T-helper 2 cell treated with Interferon-gamma antibody and Interleukin-4, amounts not matched to agents 5 μg/mL and 100 μg/mL, for 36 hours (primary cell): ENCODE results near the gene AQP12A.

Experiments
- DNase-seq: peaks from one replicate; pipeline ENCODE4 v3.0.0; 2021; ENCODE audit warnings: low spot score
- H3K27ac Mint-ChIP-seq: one replicate; pipeline ENCODE4 v1.8.0; 2021; ENCODE audit warnings: mild to moderate bottlenecking, mixed read lengths
- H3K27me3 Mint-ChIP-seq: one replicate; pipeline ENCODE4 v1.8.0; 2021; ENCODE audit warnings: low read depth, mixed read lengths
- H3K36me3 Mint-ChIP-seq: one replicate; pipeline ENCODE4 v1.8.0; 2021; ENCODE audit warnings: low read depth, mixed read lengths
- H3K4me1 Mint-ChIP-seq: one replicate; pipeline ENCODE4 v1.8.0; 2021; ENCODE audit warnings: low read depth, mixed read lengths
- H3K4me3 Mint-ChIP-seq: one replicate; pipeline ENCODE4 v1.8.0; 2022; ENCODE audit warnings: mild to moderate bottlenecking, moderate library complexity, mixed read lengths
- H3K9me3 Mint-ChIP-seq: one replicate; pipeline ENCODE4 v1.8.0; 2021; ENCODE audit warnings: mixed read lengths

Gene AQP12A

DNA sequence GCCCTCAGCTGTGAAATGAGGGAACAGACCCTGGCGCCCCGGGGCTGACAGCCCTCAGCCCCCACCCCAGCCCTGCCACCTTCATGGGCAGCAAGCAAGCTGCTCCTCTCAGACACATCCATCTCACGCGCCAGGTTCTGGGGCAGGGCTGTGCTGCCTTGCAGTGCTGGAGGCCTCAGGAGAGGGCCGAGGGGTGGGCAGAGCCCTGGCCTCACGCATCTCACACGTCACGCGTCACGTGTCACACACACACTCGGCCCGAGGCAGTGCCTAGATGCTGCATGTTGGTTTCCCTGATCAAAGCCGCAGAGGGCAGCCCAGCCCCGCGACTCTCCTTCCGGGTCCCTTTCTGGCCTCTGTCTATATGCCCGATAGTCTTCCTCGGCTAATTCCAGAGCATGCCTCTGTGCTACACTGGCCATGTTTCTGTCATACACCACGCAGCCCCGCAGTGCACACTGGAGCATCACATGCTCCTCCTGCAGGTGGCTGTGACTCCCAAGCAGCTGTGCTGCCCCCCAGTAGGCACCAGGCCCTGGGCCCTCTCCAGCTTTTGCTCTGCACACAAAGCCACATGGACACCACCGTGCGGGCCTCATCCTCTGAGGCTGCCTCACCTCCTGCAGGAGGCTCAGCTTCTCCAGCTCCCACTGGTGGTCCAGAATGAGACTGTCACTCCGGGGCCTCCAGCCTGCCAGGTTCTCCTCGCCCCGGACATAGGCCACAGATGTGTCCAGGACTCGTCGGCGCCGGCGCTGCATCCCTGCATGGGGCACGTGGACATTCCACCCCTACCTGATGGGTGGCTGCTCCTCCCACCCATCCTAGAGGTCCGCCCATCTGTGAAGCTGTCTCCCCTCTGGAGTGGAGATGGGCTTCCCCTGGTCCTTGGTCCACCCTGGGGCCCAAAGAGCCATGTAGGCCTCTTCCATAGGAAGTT, 31.4 kb downstream of the AQP12A start:
- no peak for DNase-seq
- Mint-ChIP-seq H3K36me3 (no peaks in the 10 kb centered on the region), H3K4me1 (no peaks in the 10 kb centered on the region), H3K9me3 (no peaks in the 10 kb centered on the region), H3K27ac (no peak overlapping the region), H3K27me3 (no peaks in the 10 kb centered on the region), H3K4me3 (no peak overlapping the region)

DNA sequence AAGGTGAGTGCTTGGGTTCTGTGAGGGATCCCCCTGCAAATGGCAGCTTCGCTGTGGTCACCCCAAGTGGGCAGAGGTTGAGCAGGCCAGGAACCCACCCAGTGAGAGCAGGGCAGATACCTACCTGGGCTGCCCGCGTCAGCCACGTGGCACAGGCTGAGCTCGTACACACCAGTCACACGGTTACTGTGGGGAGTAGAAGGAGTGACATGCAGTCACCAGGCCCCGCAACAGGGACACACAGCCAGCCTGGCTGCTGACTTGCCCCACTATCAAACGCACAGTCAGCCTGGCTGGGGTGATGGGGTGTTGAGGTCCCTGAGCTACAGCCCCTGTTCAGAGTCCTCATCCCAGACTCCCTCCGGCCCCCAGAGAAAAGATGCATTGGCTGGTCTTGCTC, 32.2 kb downstream of the AQP12A start:
- Mint-ChIP-seq H3K36me3 (no peaks in the 10 kb centered on the region), H3K27ac (no peak overlapping the region), H3K4me3 (no peak overlapping the region), H3K9me3 (no peaks in the 10 kb centered on the region), H3K27me3 (no peaks in the 10 kb centered on the region), H3K4me1 (no peaks in the 10 kb centered on the region)
- no peak for DNase-seq

DNA sequence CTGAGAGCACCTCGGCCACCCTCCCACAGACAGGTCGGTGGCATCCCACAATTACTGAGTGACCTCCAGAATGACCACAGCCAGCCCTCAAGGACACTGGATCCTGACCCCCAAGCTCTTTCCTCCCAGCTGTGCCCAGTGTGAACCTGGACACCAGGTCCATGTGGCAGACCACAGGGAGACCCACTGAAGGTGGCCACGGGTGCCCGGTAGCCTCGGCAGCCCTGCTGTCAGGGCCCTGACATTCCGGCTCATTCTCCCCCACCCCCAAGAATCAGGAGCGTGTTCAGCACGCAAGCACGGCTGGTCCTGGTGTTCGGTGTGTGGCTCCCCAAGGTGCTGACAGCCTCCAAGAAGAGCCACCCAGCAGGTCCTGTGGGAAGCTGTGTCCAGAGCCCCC, 32.8 kb downstream of the AQP12A start:
- no peak overlapping the region for H3K4me3 Mint-ChIP-seq
- H3K36me3 Mint-ChIP-seq: no peaks in the 10 kb centered on the region
- no peak for DNase-seq
- H3K27ac Mint-ChIP-seq: no peak overlapping the region
- no peaks in the 10 kb centered on the region for H3K4me1 Mint-ChIP-seq
- no peaks in the 10 kb centered on the region for H3K27me3 Mint-ChIP-seq
- no peaks in the 10 kb centered on the region for H3K9me3 Mint-ChIP-seq

DNA sequence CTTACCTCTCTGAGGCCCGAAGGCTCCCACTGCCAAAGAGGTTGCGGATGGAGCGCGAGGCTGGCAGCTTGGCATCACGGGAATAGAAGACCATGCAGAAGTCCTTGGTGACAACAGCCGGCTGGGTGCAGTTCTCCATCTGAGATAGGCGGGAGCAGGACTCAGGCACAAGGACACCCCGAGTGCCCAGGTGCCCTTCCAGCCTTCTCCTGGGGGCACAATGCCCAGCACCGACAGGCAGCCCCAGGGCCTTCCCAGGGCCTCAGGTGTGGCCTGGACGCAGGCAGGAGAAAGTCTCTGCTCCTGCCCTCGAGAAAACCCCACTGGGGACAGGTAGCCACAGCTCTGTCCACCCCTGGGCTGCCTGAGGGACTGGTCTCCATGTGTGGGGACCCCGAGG, 33.6 kb downstream of the AQP12A start:
- Mint-ChIP-seq H3K27ac (no peak overlapping the region), H3K36me3 (no peaks in the 10 kb centered on the region), H3K4me1 (no peaks in the 10 kb centered on the region), H3K4me3 (no peak overlapping the region), H3K9me3 (no peaks in the 10 kb centered on the region), H3K27me3 (no peaks in the 10 kb centered on the region)
- DNase-seq: no peak

- DNase-seq: no peak
- no peak overlapping the region for H3K27ac Mint-ChIP-seq
- no peaks in the 10 kb centered on the region for H3K36me3 Mint-ChIP-seq
- no peaks in the 10 kb centered on the region for H3K9me3 Mint-ChIP-seq
- no peaks in the 10 kb centered on the region for H3K27me3 Mint-ChIP-seq
- no peaks in the 10 kb centered on the region for H3K4me1 Mint-ChIP-seq
- H3K4me3 Mint-ChIP-seq: no peak overlapping the region
These were observed 34.0 kb downstream of the AQP12A start for GRCh38 chr2:240725671-240726070.

GRCh38 chr2:240726876-240727275, 35.2 kb downstream of the AQP12A start:
- H3K9me3 Mint-ChIP-seq: no peaks in the 10 kb centered on the region
- H3K27me3 Mint-ChIP-seq: no peaks in the 10 kb centered on the region

GRCh38 chr2:240727439-240727838, 35.8 kb downstream of the AQP12A start:
- no peaks in the 10 kb centered on the region for H3K9me3 Mint-ChIP-seq
- no peaks in the 10 kb centered on the region for H3K36me3 Mint-ChIP-seq
- no peaks in the 10 kb centered on the region for H3K4me1 Mint-ChIP-seq
- no peak overlapping the region for H3K27ac Mint-ChIP-seq
- DNase-seq: no peak
- no peak overlapping the region for H3K4me3 Mint-ChIP-seq
- H3K27me3 Mint-ChIP-seq: no peaks in the 10 kb centered on the region

More at GRCh38 chr2:240726876-240727275, 35.2 kb downstream of the AQP12A start:
- no peak overlapping the region for H3K4me3 Mint-ChIP-seq
- no peaks in the 10 kb centered on the region for H3K4me1 Mint-ChIP-seq
- no peak overlapping the region for H3K27ac Mint-ChIP-seq
- DNase-seq: no peak
- no peaks in the 10 kb centered on the region for H3K36me3 Mint-ChIP-seq

GRCh38 chr2:240727913-240728312, 36.2 kb downstream of the AQP12A start:
- Mint-ChIP-seq H3K4me1 (no peaks in the 10 kb centered on the region), H3K36me3 (no peaks in the 10 kb centered on the region), H3K4me3 (no peak overlapping the region), H3K27me3 (no peaks in the 10 kb centered on the region), H3K27ac (no peak overlapping the region), H3K9me3 (no peaks in the 10 kb centered on the region)
- DNase-seq: no peak

DNA sequence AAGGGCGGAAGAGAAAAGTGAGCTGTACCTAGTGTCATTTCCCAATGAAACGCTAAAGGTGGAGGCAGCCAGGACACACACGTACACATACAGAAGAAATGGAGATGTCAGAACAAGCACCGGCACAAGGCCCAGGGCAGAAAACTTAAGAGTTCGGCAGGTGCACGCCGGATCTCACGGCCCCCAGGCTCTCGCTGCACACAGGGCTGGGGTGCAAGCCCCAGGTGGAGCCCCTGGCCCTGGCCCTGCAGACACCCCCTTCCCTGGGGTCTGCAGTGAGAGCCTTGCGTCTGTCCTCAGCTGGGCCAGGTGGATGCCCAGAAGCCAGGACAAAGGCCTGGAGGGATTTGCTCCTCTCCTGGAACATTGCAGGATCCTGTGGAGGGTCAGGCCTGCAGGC, 36.7 kb downstream of the AQP12A start:
- no peak overlapping the region for H3K27ac Mint-ChIP-seq
- H3K4me1 Mint-ChIP-seq: no peaks in the 10 kb centered on the region
- DNase-seq: no peak
- no peak overlapping the region for H3K4me3 Mint-ChIP-seq
- H3K27me3 Mint-ChIP-seq: no peaks in the 10 kb centered on the region
- H3K36me3 Mint-ChIP-seq: no peaks in the 10 kb centered on the region
- no peaks in the 10 kb centered on the region for H3K9me3 Mint-ChIP-seq

GRCh38 chr2:240728827-240729226, 37.2 kb downstream of the AQP12A start:
- no peak overlapping the region for H3K27ac Mint-ChIP-seq
- H3K4me1 Mint-ChIP-seq: no peaks in the 10 kb centered on the region
- H3K4me3 Mint-ChIP-seq: no peak overlapping the region
- H3K9me3 Mint-ChIP-seq: no peaks in the 10 kb centered on the region
- DNase-seq: no peak
- no peaks in the 10 kb centered on the region for H3K36me3 Mint-ChIP-seq
- no peaks in the 10 kb centered on the region for H3K27me3 Mint-ChIP-seq

- Mint-ChIP-seq H3K36me3 (no peaks in the 10 kb centered on the region), H3K27me3 (no peaks in the 10 kb centered on the region)
These were observed 39.0 kb downstream of the AQP12A start for GRCh38 chr2:240730501-240731177.

GRCh38 chr2:240731178-240731545, 39.5 kb downstream of the AQP12A start:
- Mint-ChIP-seq H3K27me3 (no peaks in the 10 kb centered on the region), H3K9me3 (no peaks in the 10 kb centered on the region), H3K4me1 (no peaks in the 10 kb centered on the region)

More at GRCh38 chr2:240730501-240731177, 39.0 kb downstream of the AQP12A start:
- no peak overlapping the region for H3K4me3 Mint-ChIP-seq
- H3K27ac Mint-ChIP-seq: no peak overlapping the region
- H3K4me1 Mint-ChIP-seq: no peaks in the 10 kb centered on the region
- H3K9me3 Mint-ChIP-seq: no peaks in the 10 kb centered on the region
- no peak for DNase-seq

DNA sequence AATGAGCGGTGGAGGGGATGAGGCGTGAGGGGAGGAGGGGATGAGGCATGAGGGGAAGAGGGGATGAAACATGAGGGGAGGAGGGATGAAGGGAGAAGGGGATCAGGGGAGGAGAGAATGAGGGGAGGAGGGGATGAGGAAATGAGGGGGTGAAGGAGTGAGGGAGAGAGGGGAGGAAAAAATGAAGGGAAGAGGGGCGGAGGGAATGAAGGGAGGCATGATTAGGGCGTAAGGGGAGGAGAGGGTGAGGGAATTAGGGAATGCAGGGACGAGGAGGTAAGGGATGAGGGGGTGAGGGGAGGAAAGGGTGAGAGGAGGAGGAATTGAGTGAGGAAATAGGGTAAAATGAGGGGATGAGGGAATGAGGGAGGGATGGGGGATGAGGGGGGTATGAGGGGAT, 40.5 kb downstream of the AQP12A start:
- H3K36me3 Mint-ChIP-seq: no peaks in the 10 kb centered on the region
- no peaks in the 10 kb centered on the region for H3K9me3 Mint-ChIP-seq
- H3K4me1 Mint-ChIP-seq: no peaks in the 10 kb centered on the region
- no peak for DNase-seq
- no peak overlapping the region for H3K27ac Mint-ChIP-seq
- no peaks in the 10 kb centered on the region for H3K27me3 Mint-ChIP-seq
- H3K4me3 Mint-ChIP-seq: no peak overlapping the region

More at GRCh38 chr2:240731178-240731545, 39.5 kb downstream of the AQP12A start:
- no peak overlapping the region for H3K27ac Mint-ChIP-seq
- H3K36me3 Mint-ChIP-seq: no peaks in the 10 kb centered on the region
- no peak for DNase-seq
- no peak overlapping the region for H3K4me3 Mint-ChIP-seq

DNA sequence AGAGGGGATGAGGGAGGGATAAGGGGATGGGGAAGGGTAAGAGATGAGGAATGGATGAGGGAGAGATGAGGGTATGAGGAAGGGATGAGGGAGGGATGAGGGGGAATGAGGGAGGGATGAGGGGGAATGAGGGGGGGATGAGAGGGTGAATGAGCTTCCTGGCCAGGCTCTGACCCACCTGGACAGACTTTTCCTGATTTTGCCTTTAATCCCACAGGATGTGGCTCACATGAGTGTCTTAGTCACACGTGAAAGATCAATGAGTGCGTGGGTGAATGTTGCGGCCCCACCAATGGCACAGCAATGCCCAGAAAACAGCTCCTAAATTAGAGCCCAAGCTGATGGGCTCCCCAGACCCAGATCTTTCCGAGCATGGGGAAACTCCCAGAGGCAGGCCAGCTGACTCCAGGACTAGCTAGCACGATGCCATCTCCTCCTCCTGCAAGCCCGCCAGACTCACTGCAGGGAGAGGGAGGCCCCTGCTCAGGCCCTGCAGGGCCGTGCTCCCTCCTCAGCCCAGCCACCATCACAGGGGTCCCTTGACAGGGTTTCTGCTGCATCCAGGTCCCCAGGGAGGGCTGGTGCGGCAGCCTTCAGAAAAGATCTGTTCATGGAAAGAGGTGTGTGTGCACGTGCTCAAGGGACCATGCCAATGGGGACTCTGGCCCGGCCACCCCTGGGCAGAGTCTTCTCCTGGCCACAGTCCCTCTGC, 41.4 kb downstream of the AQP12A start:
- Mint-ChIP-seq H3K4me1 (no peaks in the 10 kb centered on the region), H3K36me3 (no peaks in the 10 kb centered on the region), H3K27ac (no peak overlapping the region), H3K4me3 (no peak overlapping the region), H3K27me3 (no peaks in the 10 kb centered on the region), H3K9me3 (no peaks in the 10 kb centered on the region)
- no peak for DNase-seq
